SU-DHL-6 (cell line): ENCODE results near the gene SLC25A45.
A peak's percentile ranks its signal among the peaks of the same experiment; 100 is the strongest.

Experiments used
- H2AFZ ChIP-seq: fragments of 200-600 bp; sonication (generic); 2 replicates; pipeline ENCODE4 v1.6.1; 2014; ENCODE audit warnings: low read depth, mild to moderate bottlenecking, moderate library complexity, mixed read lengths, antibody characterized with exemption, low read length; ENCODE audit not compliant: severe bottlenecking
- H3F3A ChIP-seq: fragments of 200-600 bp; shearing (Covaris generic); 2 replicates; pipeline ENCODE4 v1.6.0; 2016; ENCODE audit warnings: antibody characterized with exemption, mild to moderate bottlenecking; ENCODE audit not compliant: insufficient read depth
- H3K27ac ChIP-seq: fragments of 200-600 bp; sonication (generic); 2 replicates; pipeline ENCODE4 v1.5.1; 2016; ENCODE audit warnings: low read depth, mild to moderate bottlenecking, low read length, moderate library complexity, mixed read lengths
- H3K27me3 ChIP-seq: fragments of 200-600 bp; sonication (generic), shearing (Covaris generic); 2 replicates; pipeline ENCODE4 v1.6.0; 2014; ENCODE audit warnings: mild to moderate bottlenecking, low read length
- H3K36me3 ChIP-seq: fragments of 200-600 bp; sonication (generic); 2 replicates; pipeline ENCODE4 v1.6.1; 2014; ENCODE audit warnings: mild to moderate bottlenecking, low read length, mixed read lengths
- H3K4me2 ChIP-seq: fragments of 300-600, 200-600 bp; shearing (Covaris generic), sonication (generic); 2 replicates; pipeline ENCODE4 v1.6.0; 2014; ENCODE audit warnings: low read length, low read depth, mild to moderate bottlenecking; ENCODE audit not compliant: poor library complexity, severe bottlenecking
- H3K4me3 ChIP-seq: fragments of 200-600 bp; sonication (generic); 2 replicates; pipeline ENCODE4 v1.5.1; 2014; ENCODE audit warnings: antibody characterized with exemption, low read length, mild to moderate bottlenecking, mixed read lengths; ENCODE audit not compliant: insufficient read depth, poor library complexity, severe bottlenecking
- H3K79me2 ChIP-seq: fragments of 200-600 bp; sonication (generic); 2 replicates; pipeline ENCODE4 v1.6.1; 2014; ENCODE audit warnings: mild to moderate bottlenecking, low read length, moderate library complexity; ENCODE audit not compliant: insufficient read depth
- H3K9ac ChIP-seq: fragments of 200-600 bp; sonication (generic); 2 replicates; pipeline ENCODE4 v1.7.0; 2014; ENCODE audit warnings: mild to moderate bottlenecking, low read length
- H3K9me2 ChIP-seq: fragments of 200-600 bp; sonication (generic); replicated peaks from 2 replicates; pipeline ENCODE4 v1.6.1; 2014; ENCODE audit warnings: low read length; ENCODE audit not compliant: insufficient read depth
- H3K9me3 ChIP-seq: fragments of 200-600 bp; sonication (generic); 2 replicates; pipeline ENCODE4 v1.6.1; 2014; ENCODE audit warnings: low read length, mixed read lengths; ENCODE audit not compliant: insufficient read depth
- H4K20me1 ChIP-seq: fragments of 200-600 bp; sonication (generic); 2 replicates; pipeline ENCODE4 v1.6.1; 2014; ENCODE audit warnings: low read depth, mild to moderate bottlenecking, antibody characterized with exemption, low read length, moderate library complexity, mixed read lengths
- CTCF ChIP-seq: fragments of 200-600 bp; sonication (generic); IDR thresholded peaks from one replicate; pipeline ENCODE4 v1.5.1; 2017; ENCODE audit warnings: antibody characterized with exemption, mild to moderate bottlenecking, low read length, moderate library complexity; ENCODE audit not compliant: insufficient read depth, poor library complexity, severe bottlenecking
- EZH2phosphoT487 ChIP-seq: fragments of 200-600 bp; sonication (generic), shearing (Covaris generic); conservative IDR thresholded peaks from 2 replicates; pipeline ENCODE4 v1.6.1; 2018; ENCODE audit warnings: mild to moderate bottlenecking, antibody characterized with exemption, low read length, moderate library complexity, mixed read lengths

Gene SLC25A45

GRCh38 chr11:65370659-65371049 lies 11.8 kb downstream of the SLC25A45 start:
- Histone ChIP-seq H3K79me2 (no peaks in the 10 kb centered on the region), H3K36me3 (no peaks in the 10 kb centered on the region), H3F3A (no peaks in the 10 kb centered on the region), H3K9me3 (no peaks in the 10 kb centered on the region), H3K9ac (no peak overlapping the region), H3K9me2 (no peaks in the 10 kb centered on the region), H3K27me3 (no peaks in the 10 kb centered on the region), H3K27ac (no peak overlapping the region), H2AFZ (no peak overlapping the region), H3K4me3 (no peak overlapping the region), H3K4me2 (no peak overlapping the region), H4K20me1 (no peaks in the 10 kb centered on the region)
- TF ChIP-seq CTCF, result no peak
- TF ChIP-seq EZH2phosphoT487, result no peak

GRCh38 chr11:65366340-65366773 lies 16.1 kb downstream of the SLC25A45 start:
- Histone ChIP-seq H3F3A (no peaks in the 10 kb centered on the region), H3K4me3 (no peak overlapping the region), H3K9me3 (no peaks in the 10 kb centered on the region), H3K27ac (no peak overlapping the region), H2AFZ (no peak overlapping the region), H3K9ac (no peak overlapping the region), H3K4me2 (no peak overlapping the region), H3K36me3 (no peaks in the 10 kb centered on the region), H3K79me2 (no peaks in the 10 kb centered on the region), H3K27me3 (no peaks in the 10 kb centered on the region), H4K20me1 (no peaks in the 10 kb centered on the region), H3K9me2 (no peaks in the 10 kb centered on the region)
- TF ChIP-seq CTCF (peak; percentile 32), EZH2phosphoT487 (no peak)

GRCh38 chr11:65363770-65364169 lies 18.7 kb downstream of the SLC25A45 start:
- no peaks in the 10 kb centered on the region for H3K9me2 ChIP-seq
- no peak overlapping the region for H3K9ac ChIP-seq
- no peaks in the 10 kb centered on the region for H3K9me3 ChIP-seq
- TF ChIP-seq EZH2phosphoT487 (no peak), CTCF (no peak)
- H3F3A ChIP-seq, result no peaks in the 10 kb centered on the region
- no peak overlapping the region for H3K4me3 ChIP-seq
- no peak overlapping the region for H2AFZ ChIP-seq
- no peaks in the 10 kb centered on the region for H3K27me3 ChIP-seq
- H3K4me2 ChIP-seq, result no peak overlapping the region
- no peak overlapping the region for H3K27ac ChIP-seq
- H3K36me3 ChIP-seq, result no peaks in the 10 kb centered on the region
- H4K20me1 ChIP-seq, result no peaks in the 10 kb centered on the region
- no peaks in the 10 kb centered on the region for H3K79me2 ChIP-seq

GRCh38 chr11:65362966-65363365 lies 19.5 kb downstream of the SLC25A45 start:
- H3K4me2 ChIP-seq, result no peak overlapping the region
- no peak overlapping the region for H3K9ac ChIP-seq

More at GRCh38 chr11:65362966-65363365, 19.5 kb downstream of the SLC25A45 start:
- H3K79me2 ChIP-seq, result no peaks in the 10 kb centered on the region
- no peaks in the 10 kb centered on the region for H3K9me2 ChIP-seq
- TF ChIP-seq EZH2phosphoT487 (no peak), CTCF (no peak)
- 0 out of 2 replicates have a peak, but pooled peaks cover under 1% of the 10 kb centered on the region for H3F3A ChIP-seq
- no peak overlapping the region for H3K4me3 ChIP-seq
- no peak overlapping the region for H2AFZ ChIP-seq
- no peaks in the 10 kb centered on the region for H3K36me3 ChIP-seq
- H3K27me3 ChIP-seq, result no peaks in the 10 kb centered on the region
- no peaks in the 10 kb centered on the region for H4K20me1 ChIP-seq
- no peak overlapping the region for H3K27ac ChIP-seq
- H3K9me3 ChIP-seq, result no peaks in the 10 kb centered on the region
